IPS-11a (cell line): ENCODE data around the gene CEP128.

Experiments used
- H3K4me3 ChIP-seq: one replicate; pipeline ENCODE4 v1.5.1; 2013; ENCODE audit warnings: low read depth, low read length, control low read depth

Gene CEP128

DNA sequence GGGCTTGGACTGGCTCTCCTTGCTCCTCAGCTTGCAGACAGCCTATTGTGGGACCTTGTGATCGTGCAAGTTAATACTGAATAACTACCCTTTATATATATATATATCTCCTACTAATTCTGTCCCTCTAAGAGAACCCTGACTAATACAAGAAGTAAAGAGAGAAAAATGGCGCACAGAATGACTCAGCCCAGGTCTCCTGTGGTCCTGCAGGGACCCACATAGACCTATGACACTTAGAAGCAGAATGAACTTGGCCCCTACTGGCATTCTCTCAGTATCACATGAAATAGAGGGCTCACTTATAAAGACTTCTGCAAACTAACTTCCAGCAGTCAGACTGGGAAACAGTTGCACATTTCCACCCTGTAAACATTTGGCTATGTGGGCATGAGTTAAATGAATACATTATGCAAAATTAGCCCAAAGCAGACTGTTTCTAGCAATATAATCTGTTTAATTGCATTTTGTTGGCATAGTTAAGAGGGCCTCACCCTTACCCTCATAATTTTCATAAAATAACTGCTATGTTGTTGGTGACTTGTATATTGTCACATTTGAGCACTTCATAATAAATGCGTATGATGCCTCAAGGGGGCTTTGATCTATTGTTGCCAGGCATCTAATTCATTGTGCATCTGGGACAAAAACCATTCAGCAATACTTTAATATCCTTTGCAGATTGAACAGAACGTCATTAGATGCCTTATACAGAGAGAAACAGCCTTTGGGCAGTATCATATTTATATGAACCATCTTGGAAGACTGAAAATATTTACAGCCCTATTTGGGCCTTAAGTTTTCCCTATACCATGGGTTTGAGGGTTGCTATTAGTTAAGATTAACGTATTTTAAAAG lies 380.5 kb downstream of the CEP128 start:
- no peak overlapping the region for H3K4me3 ChIP-seq

DNA sequence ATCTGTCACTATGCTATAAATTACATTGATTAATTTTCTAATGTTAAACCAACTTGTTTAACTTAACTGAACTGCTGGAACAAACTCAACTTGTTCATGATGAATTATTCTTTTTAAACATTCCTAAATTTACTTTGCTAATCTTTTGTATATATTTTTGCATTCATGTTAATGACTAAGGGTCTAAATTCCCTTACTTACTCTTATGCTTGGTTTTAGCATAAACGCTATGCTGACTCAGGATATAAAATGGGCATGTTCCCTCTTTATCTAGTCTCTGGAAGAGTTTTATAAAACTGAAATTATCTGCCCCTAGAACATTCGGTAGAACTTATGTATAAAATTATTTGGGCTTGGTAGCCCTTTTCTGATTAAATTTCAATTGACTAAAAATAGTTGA lies 387.4 kb downstream of the CEP128 start:
- H3K4me3 ChIP-seq, result no peak overlapping the region

DNA sequence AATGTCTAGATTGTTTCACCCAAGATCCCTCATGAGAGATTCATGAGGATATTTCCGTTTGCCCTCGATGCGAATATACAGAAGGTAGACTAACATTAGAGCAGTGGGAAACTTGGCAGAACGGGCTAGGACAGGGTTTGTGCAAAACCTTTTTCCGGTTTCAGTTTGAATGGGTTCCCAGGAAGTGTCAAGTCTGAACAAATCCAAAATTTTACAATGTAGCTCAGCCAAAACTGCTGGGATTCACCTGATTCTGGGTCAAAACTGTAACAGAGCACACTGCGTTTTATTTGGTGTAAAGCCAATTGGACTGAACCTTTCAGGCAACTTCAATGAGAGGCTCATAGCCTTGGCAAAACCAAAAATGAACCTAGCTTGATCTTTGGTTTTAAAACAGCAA lies 392.4 kb downstream of the CEP128 start:
- no peak overlapping the region for H3K4me3 ChIP-seq

DNA sequence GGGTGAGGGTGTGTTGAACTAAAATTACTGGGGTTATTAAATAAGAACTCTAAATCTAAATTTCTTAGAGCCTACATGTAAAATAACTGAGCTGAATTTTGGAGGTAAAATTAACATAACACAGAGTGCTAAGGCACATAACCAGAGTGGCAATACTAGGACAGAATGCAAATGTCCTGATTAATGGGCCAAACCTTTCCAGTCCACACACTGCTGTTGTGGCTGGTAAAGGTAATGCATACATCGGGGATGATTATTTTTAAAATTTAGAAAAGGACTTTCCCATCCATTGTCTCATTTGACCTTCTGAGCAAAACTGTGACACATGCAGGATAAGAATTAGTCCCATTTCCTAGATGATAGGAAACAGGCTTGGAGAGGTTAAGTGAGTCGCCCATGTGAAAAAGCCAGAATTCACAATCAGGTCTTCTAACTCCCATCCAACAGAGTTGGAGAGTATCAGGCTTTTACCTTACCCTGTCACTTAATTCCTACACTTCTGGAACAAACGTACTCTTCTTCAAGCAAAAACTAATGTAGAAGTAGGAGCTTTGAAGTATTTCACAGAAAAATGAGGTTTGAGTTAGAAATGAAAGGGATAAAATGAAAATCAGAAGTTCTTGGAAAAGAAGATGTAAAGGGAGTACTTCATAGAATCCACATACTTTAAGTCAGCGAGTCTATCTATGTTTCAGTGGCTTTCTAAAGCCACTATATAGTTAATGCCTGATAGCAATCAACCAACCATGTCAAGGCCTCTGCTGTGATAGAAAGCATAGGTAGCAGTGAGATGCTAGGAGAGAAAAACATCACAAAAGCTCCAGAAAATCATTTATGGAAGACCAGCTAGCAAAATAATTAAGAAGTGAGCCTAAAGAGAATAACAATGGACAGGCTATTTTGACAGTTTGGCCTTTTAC lies 395.3 kb downstream of the CEP128 start:
- no peak overlapping the region for H3K4me3 ChIP-seq

DNA sequence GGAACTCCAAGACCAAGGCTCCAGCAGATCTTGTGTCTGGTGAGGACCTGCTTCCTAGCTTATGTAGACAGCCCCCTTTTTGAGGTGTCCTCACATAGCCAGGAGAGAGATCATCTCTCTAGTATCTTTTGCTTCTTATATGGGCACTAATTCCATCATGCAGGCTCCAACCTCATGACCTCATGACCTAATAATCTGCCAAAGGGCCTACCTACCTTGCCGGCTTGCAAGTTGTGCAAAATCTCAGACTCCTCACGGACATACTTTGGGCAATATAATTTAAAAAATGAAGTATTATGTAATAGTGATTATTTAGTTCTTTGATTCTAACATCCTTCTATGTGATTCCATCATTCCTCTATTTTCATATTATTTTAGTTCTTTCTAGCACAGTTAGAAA lies 397.2 kb downstream of the CEP128 start:
- H3K4me3 ChIP-seq, result no peak overlapping the region

DNA sequence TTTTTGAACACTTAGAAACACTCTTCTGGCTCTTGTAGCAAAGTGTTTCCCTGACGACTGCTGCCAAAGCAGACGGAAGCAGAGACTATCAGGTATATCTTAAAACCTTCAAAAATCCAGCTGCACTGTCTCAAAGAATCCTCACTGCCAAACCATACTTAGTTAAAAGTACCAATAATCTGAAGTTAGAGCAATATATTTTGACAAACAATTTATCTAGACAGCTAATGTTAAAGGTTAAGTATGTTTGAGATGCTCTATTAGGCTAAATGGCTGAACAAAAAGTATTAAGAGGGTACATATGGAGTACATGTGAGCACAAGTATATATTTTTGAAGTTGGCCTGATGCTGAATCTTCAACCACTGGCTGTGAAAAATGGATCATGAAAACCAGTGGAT lies 398.3 kb downstream of the CEP128 start:
- H3K4me3 ChIP-seq, result no peak overlapping the region

DNA sequence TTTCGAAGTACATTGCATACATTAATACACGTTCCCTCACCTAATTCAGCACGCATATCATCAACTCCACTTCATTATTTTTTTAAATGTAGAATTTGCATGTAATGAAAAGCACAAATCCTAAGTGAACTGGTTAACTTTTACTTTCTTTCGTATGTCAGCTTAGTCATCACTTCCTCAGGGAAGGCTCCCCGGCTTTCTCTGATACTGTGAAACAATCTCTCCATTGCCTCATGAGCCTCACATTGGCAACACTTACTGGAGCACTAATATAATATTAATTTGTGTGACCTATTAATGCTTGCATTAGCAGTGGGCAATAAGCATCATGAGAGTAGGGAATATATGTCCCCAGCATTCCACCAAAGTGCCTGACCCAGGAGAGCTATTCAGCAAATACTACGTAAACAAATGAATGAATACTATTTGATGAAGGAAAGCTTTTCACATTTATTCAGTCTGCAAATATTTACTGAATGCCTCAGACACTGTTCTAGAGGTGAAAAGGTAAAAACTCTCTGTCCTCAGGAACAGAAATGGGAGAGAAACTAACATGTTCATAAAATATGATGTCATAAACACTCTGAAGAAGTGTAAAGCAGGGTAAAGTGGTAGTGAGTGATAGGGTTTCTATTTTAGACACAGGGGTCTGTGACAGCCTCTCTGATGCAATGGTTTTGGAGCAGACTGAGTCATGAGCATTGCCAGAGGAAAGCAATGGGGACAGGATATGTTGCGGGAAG lies 402.7 kb downstream of the CEP128 start:
- H3K4me3 ChIP-seq, result no peak overlapping the region

DNA sequence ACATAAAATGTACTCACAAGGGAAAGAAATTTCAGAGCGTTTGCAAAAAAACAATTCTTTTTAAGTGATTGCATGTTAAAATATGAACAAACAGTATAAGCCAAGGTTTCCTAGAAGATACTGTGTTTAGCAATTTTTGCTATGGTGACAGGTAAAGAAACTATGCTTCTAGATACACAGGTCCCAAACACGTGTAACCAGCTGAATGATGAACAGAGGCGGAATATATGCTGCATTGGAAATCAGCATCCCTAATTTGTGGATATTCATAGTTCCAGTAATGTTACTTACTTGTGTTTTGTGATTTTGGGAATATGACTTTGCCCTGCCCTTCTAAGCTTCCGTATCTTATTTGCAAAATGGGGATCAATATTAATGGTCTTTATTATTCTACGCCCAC lies 403.9 kb downstream of the CEP128 start:
- H3K4me3 ChIP-seq, result no peak overlapping the region

DNA sequence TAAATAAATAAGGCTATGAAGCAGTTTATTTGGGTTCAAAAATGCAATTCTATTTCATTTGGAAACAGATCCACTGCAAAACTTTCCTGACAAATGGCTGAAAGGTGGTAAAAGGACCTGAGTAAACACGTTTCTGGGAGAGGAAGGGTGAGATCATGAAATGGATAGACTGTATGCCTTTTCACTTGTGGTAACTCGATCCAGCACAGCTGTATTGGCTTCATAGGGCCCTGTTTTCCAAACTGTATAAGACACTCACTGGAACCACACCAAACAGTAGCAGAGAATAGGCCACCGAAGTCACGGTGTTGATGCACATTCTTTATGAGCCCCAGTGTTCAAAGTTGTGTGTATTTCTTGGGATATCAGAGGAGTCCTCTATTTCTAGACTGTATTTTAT lies 405.1 kb downstream of the CEP128 start:
- no peak overlapping the region for H3K4me3 ChIP-seq

DNA sequence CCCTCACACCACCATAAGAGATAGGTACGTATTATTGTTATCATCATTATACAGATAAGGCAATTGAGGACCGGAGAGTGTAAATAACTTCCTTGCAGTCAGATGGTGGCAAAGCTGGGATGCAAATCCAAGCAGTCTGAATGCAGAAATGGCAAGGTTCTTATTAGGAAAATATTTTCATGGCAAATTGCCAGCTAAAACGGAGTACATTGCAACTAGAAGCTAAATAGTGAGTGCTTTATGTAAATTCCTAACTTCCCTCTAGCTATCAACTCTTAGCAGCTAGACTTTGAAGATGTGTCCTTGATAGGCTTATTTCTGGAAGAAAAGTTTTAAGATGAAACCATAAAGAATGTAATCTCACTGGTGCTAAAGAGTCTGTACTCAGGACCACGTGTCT lies 406.4 kb downstream of the CEP128 start:
- no peak overlapping the region for H3K4me3 ChIP-seq

DNA sequence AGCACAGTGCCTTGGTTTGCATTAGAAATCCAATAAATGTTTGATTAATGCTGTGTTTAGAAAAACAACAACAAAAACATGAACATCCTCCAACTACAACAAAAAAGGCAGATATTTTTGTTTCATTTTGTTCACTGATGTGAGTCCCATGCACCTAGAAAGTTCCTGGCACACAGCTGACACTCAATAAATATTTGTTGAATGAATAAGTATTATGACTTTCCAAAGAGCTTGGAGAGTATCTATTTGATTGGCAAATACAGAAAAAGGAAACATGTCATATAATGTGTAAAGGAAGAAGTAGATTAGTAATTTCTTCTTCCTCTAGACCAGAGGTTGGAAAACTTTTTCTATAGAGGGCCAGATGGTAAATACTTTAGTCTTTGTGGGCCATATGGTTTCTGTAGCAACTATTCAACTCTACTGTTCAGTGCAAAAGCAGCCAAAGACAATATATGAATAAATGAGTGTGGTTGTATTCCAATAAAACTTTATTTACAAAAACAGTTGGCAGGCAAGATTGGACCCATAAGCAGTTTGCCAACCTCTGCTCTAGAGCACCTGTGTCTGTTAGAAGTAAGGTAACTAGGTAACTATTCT lies 417.9 kb downstream of the CEP128 start:
- H3K4me3 ChIP-seq, result no peak overlapping the region

DNA sequence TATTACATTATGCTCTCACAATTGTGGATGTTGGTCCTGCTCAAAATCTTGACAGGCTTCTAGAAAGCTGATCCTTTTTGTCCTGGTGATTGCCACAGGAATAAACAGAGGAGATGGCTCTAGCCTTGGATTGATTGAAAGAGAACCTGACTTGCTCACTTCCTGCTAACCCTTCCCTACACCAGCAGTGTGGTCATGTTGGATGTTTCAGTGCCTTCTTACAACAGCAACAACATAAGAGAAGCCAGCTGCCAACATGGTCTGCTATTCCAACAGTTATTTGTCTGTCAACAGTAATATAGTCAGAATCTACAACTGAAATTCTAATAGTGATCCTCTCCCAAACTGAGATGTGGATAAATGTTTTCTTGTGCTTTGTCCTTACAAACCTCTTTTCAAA lies 418.6 kb downstream of the CEP128 start:
- H3K4me3 ChIP-seq, result no peak overlapping the region

DNA sequence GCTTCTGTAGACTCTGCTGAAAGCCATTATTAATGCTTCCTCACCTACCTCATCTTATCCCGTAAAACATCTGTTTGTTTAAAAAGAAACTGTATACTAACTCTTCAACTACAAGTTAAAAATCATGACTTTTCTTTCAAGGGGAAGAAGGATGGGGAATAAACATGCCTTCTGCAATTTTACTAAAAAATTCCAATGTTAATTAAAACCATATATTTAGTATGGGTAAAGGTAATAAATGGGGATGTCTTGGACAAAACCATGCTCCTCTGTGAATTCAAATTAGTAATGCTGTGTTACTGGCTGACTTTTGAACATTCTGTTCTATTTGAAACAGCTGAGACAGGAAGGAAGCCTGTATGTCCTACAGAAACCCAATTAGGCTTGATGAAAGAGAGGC lies 419.1 kb downstream of the CEP128 start:
- no peak overlapping the region for H3K4me3 ChIP-seq

DNA sequence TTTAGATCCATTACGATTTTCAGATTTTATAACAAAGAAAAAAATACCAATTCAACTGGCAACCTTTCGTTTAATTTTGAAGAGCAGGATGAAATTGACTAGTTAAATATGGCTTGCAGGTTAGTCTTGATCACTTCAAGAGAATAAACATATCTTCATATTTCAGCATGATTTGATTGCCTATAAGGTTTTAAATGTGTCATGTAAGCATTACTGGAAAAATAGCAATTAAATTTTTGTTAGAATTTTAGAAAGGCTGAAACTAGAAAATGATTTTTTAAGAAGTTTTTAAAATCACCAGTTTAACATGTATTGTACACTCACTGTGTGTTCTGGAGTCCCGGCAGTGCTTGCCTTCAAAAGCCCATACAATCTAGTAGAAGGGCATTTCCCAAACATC lies 420.1 kb downstream of the CEP128 start:
- H3K4me3 ChIP-seq, result no peak overlapping the region

DNA sequence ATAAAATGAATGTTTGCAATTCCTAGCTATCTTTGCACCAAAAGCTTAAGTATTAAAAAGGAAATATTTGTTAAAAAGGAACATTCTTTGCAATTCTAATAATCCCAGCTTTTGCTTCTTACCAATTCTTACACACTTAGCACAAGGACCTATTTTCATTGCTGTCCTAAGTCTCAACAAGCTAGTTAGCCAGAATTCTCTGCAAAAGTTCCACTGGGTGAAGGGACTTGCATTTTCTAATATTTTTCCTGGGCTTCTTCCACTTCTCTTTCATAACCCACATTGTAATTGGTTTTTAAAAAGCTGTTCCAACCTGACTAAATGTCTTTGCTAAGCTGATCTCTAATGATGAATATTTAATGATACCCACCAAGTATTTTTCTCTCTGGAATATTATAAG lies 422.5 kb downstream of the CEP128 start:
- H3K4me3 ChIP-seq, result no peak overlapping the region

DNA sequence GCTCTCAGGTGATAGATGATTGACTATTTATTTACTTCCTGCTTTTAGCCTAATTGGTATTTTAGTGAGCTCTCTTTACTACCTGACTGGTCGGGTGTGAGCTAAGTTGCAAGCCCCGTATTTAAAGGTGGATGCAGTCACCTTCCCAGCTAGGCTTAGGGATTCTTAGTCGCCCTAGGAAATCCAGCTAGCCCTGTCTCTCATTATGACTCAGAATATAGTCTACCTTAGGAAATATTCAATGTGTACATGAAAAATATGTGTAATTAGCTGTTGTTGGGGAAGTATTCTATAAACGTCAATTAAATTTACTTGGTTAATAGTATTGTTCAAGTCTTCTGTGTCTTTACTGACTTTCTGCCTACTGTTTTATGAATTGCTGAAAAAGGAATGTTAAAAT lies 423.4 kb downstream of the CEP128 start:
- no peak overlapping the region for H3K4me3 ChIP-seq

DNA sequence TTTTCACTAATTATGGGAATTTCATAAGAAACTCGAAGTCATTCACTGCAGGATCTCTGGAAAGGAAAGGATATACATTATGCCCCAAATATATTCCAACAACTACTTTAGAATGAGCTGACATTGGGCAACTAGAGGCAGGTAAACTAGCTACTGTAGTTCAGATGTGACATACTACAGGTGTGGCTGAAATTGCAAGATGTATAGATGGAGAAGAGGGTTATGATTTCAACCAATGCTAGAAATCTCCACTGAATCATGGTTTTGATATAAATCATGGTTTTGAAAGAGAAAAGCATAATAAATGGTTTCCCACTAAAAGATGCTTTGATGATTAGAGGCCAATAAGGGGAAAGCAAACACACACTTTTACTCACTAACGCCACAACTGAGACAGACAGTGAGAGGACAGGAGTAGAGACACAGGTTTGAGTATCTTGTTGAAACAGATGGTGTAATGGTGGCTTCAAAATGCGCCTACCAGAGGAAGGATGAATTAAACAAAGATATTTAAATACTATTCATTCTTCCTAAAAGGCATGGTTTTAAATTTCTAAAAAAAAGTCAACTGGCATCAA lies 434.2 kb downstream of the CEP128 start:
- H3K4me3 ChIP-seq, result no peak overlapping the region

DNA sequence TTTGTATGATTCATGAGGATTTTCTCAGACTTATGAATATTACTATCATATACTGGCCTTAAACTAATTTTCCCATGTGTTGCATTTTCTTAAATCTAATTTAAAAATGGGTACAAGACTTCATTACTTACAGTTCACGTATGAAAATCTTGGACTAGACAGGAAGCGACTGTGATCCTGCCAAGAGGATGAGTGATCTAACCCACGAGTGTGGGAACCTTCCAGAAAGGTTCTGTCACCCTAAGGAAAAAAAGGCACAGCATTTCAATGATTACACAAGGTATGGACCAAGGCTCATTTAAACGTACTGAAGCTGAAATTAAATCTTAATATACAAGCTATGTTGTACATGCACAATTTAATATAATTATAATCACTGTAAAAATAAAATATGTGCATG lies 436.8 kb downstream of the CEP128 start:
- H3K4me3 ChIP-seq, result no peak overlapping the region

DNA sequence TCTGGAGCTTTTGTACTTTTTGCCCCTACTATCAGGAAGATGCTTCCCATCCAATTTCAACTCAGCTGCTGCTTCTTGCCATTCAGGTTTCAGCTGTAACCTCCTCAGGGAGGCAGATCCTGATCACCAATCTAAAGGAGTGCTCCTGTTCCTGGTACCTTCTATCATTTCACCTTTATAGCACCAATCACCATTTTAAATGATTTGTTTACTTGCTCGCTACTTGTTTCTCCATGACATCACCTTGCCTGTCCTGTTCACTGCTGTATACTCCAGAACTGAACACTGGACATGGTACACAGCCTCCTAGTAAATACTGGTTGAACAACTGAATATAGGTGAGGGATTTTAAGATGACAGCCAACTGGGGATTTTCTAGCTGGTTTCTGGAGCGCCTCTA lies 443.0 kb downstream of the CEP128 start:
- H3K4me3 ChIP-seq, result no peak overlapping the region

DNA sequence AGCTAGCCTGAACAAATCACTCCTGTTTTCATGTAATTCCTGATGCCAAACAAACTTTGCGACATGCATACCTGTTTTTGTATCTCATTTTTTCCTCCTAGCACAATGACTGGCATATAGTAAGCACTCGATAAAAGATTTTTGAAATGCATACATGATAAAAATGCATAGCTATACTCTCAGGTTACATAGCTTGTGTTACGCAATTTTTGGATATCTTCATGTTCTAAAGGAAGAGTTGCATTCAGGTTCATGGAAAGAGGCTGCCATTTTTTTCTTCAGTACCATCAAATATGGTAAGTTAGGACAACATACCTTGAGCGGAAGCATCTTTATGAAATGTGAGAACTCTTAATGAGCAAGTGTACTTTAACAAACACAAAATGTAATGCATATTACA lies 445.4 kb downstream of the CEP128 start:
- H3K4me3 ChIP-seq, result no peak overlapping the region

DNA sequence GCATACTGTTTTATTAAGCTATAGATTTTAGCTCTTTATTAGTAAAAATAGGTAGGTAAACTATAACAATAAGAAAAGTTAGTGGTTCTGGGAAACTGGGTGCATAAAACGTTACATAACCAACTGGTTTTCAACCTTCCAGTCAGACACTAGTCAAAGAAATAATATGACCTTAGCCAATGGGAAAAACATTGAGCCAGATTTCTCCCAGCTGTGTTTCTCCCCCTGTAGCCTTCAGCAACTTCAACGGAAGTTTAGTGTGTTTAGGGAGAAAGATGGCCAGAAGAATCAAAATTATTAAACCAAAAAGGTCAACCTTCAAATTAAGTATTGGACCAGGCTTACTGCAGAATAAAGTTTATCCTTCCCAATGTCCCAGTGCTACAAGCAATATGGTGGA lies 446.8 kb downstream of the CEP128 start:
- no peak overlapping the region for H3K4me3 ChIP-seq
